ENCODE data around the gene OCA2.
A peak's percentile ranks its signal among the peaks of the same experiment; 100 is the strongest.
"Not testable (repeated sequence)": the region's sequence is repeated elsewhere in the genome, so short reads cannot be mapped to it uniquely, and the experiment has no call there.

Gene OCA2

DNA sequence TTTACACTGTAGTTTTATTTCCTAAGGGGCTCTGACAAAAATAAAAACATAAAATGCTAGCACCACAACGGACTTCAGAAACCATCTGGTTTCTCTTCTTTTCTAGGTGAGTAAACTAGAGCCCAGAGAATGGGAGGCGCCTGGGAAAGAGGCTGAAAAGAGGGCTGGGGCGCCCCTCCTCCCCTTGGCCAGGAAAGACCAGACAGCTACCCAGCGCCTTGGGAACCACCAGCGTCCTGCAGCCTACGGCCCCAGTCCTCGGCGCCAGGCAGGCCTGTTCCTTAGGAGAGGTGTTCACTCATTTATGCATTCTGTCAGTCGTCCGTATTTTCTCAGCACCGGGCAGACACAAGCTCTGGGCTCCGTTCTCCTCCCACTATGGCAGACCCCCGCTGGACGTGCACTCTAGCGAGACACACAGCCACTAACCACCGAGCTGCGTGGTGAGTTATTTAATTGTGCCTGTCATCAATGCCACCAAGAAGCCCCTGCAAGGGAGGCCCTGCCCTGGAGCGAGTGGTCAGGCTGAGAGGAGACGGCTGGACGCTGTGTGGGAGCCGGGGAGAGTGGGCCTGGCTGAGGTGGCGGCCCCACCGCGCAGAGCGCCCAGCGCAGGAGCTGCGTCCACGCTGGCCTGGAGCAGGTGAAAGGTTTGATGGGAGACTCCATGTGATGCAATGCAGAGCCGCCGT is 294.4 kb downstream of the OCA2 start:
- no peak for DNase-seq

- DNase-seq, result no peak
Measured at GRCh38 chr15:27798807-27799206, 300.3 kb downstream of the OCA2 start.

GRCh38 chr15:27797765-27798164 is 301.4 kb downstream of the OCA2 start:
- DNase-seq, result peak; percentile 49

DNA sequence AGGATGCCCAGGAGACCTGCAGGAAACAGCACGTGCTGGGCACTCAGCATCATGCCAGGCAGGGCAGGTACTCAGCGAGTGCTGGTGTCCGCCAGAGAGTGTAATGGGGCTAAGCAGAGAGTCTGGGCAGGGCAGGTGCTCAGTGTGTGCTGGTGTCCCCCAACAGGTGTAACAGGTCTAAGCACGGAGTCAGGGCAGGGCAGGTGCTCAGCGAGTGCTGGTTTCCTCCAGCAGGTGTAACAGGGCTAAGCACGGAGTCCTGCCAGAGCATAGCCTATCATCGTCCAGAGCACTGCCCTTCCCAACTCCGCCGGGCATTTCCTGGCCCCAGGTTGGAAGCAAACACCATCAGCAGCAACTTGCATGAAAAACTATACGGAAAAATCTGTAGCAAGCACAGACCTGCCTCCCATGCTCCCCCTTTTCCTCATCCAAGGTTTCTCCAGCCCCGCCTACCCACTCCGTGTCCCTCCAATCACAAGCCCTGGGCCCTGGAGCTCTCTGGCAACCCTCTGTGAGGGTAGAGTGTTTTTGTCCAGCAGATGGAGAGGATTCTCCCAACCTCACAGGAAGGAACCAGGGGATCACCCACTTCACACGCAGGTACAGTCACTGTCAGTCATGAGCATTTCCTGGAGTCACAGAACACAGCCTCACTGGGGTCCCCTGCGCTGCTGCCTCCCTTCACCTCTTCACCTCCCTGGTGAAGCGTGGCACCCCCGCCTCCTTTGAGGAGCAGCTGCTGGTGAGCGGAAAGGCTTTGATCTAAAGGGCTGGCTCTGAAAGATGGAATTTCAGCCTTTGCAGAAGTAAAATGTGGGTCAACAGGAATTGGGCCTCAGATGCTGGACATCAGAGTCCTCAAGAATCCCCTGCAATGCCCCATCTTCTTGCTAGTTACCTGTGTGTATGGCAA is 302.5 kb downstream of the OCA2 start:
- DNase-seq, result peak; percentile 54

- no peak for DNase-seq
Measured at GRCh38 chr15:27792756-27793264, 306.3 kb downstream of the OCA2 start.

DNA sequence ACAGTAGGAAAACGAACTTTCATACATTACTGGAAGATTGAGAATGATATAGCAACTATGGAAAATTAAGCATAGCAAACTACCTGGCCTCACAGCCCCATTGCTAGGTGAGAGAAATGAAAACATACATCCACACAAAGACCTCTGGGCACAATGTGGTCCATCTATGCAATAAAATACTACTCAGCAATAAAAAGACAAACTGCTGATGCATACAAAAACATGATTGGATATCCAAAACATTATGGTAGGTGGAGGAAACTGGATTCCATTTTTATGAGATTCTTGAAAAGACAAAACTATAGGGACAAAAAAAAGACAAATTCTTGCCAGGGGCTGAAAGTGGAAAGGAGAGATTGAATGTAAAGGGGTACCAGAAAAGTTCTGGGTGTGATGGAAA is 308.8 kb downstream of the OCA2 start:
- DNase-seq, result no peak

DNA sequence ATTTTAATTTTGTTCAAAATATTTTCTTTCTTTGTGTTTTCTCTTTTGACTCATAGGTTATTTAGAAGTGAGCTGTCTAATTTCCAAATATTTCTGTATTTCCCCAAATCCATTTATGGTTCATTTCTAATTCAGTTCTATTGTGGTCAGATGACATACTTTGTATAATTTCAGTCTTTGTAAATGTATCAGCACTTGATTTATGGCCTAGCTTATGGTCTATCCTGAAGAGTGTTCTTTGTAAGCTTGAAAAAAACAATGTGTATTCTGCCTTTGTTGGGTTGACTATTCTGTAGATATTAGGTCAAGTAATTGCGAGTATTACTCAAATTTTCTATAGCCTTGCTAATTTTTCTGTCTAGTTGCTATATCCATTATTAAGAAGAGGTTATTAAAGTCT is 311.2 kb downstream of the OCA2 start:
- no peak for DNase-seq

GRCh38 chr15:27784107-27784506 is 315.0 kb downstream of the OCA2 start:
- DNase-seq, result no peak

DNA sequence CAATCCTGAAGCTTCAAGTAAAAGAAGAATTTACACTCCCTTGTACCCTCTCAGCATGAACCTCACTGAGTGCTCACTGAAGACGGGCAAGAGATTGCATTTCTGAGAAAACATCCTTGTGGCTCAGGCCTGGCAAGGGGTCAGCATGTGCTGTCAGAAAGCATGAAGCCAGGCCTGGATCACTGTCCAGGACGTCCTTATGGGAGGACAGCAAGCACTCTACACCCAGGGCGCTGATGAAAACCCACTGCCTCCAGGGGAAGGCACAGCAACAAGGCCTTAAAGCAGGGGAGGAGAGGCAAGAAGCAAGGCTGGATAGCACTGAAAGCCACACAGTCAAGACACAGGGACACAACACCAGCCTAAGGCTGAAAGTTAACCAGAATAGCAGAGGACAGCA is 315.4 kb downstream of the OCA2 start:
- no peak for DNase-seq

GRCh38 chr15:27782125-27782524 is 317.0 kb downstream of the OCA2 start:
- no peak for DNase-seq

DNA sequence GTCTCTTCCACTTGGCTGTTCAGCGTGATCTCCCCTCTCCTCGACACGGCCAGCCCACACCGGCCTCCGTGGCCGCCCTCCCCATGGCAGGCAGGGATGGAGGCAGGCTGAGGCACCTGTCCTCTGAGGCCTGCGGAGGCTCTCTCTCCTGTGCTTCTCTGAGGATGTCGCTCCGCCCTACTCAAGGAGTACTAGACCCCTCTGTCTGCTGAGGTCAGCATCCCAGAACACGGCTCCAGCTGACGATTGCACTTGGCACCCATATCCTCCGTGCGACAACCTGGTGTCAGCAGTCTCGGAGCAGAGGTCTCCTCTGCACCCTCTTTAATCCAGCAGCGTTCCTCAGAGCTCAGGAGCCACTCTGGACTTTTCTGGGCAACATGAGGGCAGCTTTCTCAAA is 322.6 kb downstream of the OCA2 start:
- no peak for DNase-seq

DNA sequence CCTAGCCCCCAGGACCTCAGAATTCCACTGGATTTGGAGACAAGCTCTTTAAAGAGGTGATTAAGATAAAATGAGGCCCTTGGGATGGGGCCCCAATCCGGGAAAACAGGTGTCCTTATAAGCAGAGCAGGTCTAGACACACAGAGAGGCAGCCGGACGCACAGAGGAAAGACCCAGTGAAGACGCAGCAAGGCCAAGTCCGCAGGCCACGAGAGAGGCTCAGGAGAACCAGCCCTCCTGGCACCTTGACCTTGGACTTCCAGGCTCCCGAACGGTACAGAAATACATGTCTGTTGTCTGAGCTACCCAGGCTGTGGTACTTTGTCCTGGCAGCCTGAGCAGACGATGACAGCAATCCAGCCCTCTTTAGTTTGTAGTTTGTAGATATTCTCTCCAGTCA is 324.5 kb downstream of the OCA2 start:
- no peak for DNase-seq

DNA sequence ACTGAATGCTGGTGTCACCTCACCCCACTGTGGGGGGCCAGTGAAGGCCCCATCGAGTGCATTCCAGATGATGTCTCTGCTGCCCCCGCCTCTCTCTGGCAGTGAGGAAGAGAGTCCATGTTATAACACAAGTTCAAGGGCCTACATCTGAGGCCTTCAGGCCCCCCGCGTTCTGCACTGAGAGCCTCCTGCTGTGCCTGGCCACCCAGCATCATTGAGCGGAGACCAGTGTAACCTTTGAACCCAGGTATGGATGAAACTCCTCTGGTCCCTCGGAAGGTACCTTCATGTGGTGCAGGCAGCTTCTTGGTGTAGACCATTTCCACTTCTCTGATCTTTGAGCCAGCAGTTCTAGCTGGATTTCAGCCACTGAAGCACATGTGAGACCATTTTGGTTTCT is 324.9 kb downstream of the OCA2 start:
- DNase-seq, result no peak

GRCh38 chr15:27771892-27772291 is 327.2 kb downstream of the OCA2 start:
- no peak for DNase-seq

GRCh38 chr15:27770769-27771554 is 328.2 kb downstream of the OCA2 start:
- no peak for DNase-seq

- no peak for DNase-seq
Measured at GRCh38 chr15:27770086-27770607, 329.0 kb downstream of the OCA2 start.

- no peak for DNase-seq
Measured at GRCh38 chr15:27769652-27770051, 329.5 kb downstream of the OCA2 start.

- DNase-seq, result no peak
Measured at GRCh38 chr15:27768732-27769475, 330.2 kb downstream of the OCA2 start.

- DNase-seq, result no peak
Measured at GRCh38 chr15:27767918-27768640, 331.0 kb downstream of the OCA2 start.

GRCh38 chr15:27767430-27767829 is 331.7 kb downstream of the OCA2 start:
- not testable (repeated sequence) for DNase-seq

DNA sequence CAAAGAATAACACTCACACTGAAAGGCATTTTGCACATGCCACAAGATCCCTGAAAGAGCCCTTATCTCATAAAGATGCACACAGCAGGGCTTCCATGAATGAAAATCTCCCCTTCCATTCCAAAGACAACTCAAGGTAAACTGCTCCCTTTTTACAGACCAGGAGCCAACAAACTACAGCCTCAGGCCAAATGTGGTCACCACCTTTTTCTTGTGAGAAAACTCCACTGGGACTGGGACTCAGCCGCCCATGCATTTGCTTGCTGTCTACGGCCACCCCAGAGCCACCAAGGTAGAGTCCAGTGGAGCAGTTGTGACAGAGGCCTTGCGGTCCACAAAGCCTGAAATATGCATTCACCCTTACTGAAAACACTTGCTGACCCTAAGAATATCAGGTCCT is 334.8 kb downstream of the OCA2 start:
- no peak for DNase-seq

- no peak for DNase-seq
Measured at GRCh38 chr15:27763514-27763913, 335.6 kb downstream of the OCA2 start.
